Small intestine (tissue), 7 donors: Measurements from ENCODE around the gene EIF2S1. TPM values are rescaled to one million over a fixed set of nuclear protein-coding genes. Genes with fewer than 3 reads are reported as not detected.
"Not testable (repeated sequence)": the region's sequence is repeated elsewhere in the genome, so short reads cannot be mapped to it uniquely, and the experiment has no call there.

Experiments used
- DNase-seq, 2 donors: peaks; one replicate each; pipeline versions ENCODE4 v3.0.0 to v3.0.0-alpha.2; 2013
- FAIRE-seq: peaks from 2 replicates; lab custom pipeline; 2012; peaks lifted over from hg19 to GRCh38; lab: Jason Lieb, UNC
- H3K27ac ChIP-seq, 3 donors: one replicate each; pipeline ENCODE4 v1.5.1; 2013; ENCODE audit warnings: low read length in 2 of 3, mild to moderate bottlenecking in 2 of 3, control low read depth in 1 of 3, inconsistent platforms in 1 of 3, low read depth in 1 of 3, moderate library complexity in 1 of 3
- H3K27me3 ChIP-seq, 3 donors: one replicate each; pipeline ENCODE4 v1.6.1; 2013; ENCODE audit warnings: low read length in 3 of 3, inconsistent platforms in 1 of 3; ENCODE audit not compliant: control insufficient read depth in 3 of 3, insufficient read depth in 3 of 3
- H3K36me3 ChIP-seq, 3 donors: one replicate each; pipeline ENCODE4 v1.6.1; 2013; ENCODE audit warnings: low read length in 3 of 3, inconsistent platforms in 1 of 3, low read depth in 1 of 3, mild to moderate bottlenecking in 1 of 3, moderate library complexity in 1 of 3; ENCODE audit not compliant: control insufficient read depth in 3 of 3, insufficient read depth in 2 of 3
- H3K4me1 ChIP-seq, 3 donors: one replicate each; pipeline ENCODE4 v1.6.1; 2013; ENCODE audit warnings: low read length in 2 of 3, inconsistent platforms in 1 of 3, low read depth in 1 of 3, mild to moderate bottlenecking in 1 of 3, moderate library complexity in 1 of 3; ENCODE audit not compliant: control insufficient read depth in 3 of 3, insufficient read depth in 2 of 3
- H3K4me3 ChIP-seq, 3 donors: one replicate each; pipeline ENCODE4 v1.5.1; 2013; ENCODE audit warnings: low read length in 3 of 3, control low read depth in 1 of 3, inconsistent platforms in 1 of 3, low read depth in 1 of 3, mild to moderate bottlenecking in 1 of 3, moderate library complexity in 1 of 3
- H3K9me3 ChIP-seq, 2 donors: one replicate each; pipeline ENCODE4 v1.6.1; 2013; ENCODE audit warnings: low read depth in 1 of 2, low read length in 1 of 2; ENCODE audit not compliant: control insufficient read depth in 2 of 2, insufficient read depth in 1 of 2
- WGBS, 3 donors: extraction: QIAGEN DNeasy Blood & Tissue Kit; methylation state at CpG; one replicate each; pipeline ENCODE4 v1.1.7; 2013; 5-methylcytosine and 5-hydroxymethylcytosine counted together
- polyA plus RNA-seq, 4 donors: library from polyadenylated mRNA; stranded (reverse) in 3 of 4; unstranded in 1 of 4; fragments of 200-250 nt in 3 of 4; fragments of 120-200 nt in 1 of 4; gene quantifications; one replicate each; pipeline versions ENCODE4 v1.2.1 to v1.2.3, GENCODE V29; 2013
- donor health status: healthy with polysubstance abuse.
- donor health status: control.
- donor health status: control.
- donor health status: Bipolar disorder and iron deficiency.
- donor health status: healthy.

Gene EIF2S1
- polyA plus RNA-seq, 4 donors: 43.6 to 116 (median 69.9) TPM

DNA sequence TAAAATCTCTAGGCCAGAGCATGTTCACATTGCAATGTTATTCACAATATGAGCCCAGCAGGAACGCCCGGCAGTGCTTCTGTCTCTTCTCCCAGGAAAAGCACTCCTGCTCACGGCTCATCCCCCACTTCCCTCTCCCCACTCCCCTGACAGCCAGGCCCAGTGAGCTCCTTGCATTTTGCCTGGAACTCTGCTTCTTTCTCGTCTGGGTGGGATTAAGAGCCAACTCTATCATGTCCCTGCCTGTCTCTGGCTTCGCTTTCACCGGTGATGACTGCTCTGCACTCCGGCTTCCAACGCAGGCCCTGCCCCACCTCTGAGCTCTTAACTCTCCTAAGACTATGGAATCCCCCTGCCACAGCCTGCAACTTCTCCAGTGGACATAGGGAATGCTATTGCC is 49.3 kb downstream of the EIF2S1 start:
- 65 to 70% (median 68%) methylated on average over 8 of the region's 8 CpGs for WGBS, 3 donors
- H3K27me3 ChIP-seq: peaks cover 0 to 7% (median 2%) of the 10 kb centered on the region in 3 donors
- H3K4me3 ChIP-seq: no peak overlapping the region
- peak in 1 of 2 donors; percentile 14 for DNase-seq
- H3K4me1 ChIP-seq: peaks cover 0 to 19% (median 0%) of the 10 kb centered on the region in 3 donors
- H3K36me3 ChIP-seq: peaks cover 0 to 23% (median 0%) of the 10 kb centered on the region in 3 donors
- no peak overlapping the region for H3K27ac ChIP-seq
- H3K9me3 ChIP-seq: no peaks in the 10 kb centered on the region
- no peak for FAIRE-seq

GRCh38 chr14:67410313-67410712 is 50.2 kb downstream of the EIF2S1 start:
- peak overlapping the region; percentile 69 to 94 (median 76) for H3K27ac ChIP-seq
- FAIRE-seq (no peak), DNase-seq (peak; percentile 92 to 95)
- WGBS, 3 donors: 13 to 62% (median 41%) methylated on average over 9 of the region's 9 CpGs
- H3K9me3 ChIP-seq: no peaks in the 10 kb centered on the region
- H3K4me3 ChIP-seq: peak overlapping the region in 1 of 3 donors; percentile 23
- H3K27me3 ChIP-seq: peaks cover 0 to 7% (median 2%) of the 10 kb centered on the region in 3 donors
- peaks cover 0 to 20% (median 0%) of the 10 kb centered on the region in 3 donors for H3K36me3 ChIP-seq
- peaks cover 0 to 19% (median 0%) of the 10 kb centered on the region in 3 donors for H3K4me1 ChIP-seq

DNA sequence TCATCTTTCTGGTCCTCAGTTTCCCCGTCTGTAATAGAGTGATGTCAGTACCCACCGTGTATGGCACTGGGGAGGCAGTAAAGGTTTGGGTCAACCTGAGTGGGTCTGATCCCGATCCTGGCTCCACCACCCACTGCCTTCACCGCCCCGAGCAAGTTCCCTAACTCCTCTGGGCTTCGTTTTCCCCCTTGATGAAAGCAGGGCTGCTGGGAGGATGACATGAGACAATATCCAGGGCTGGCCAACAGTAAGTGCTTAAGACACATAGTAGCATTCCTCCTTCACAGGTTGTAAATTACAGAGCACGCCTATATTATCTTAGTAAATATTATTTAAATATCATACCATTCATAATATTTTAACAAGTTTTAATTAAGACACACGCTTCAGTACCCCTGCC is 51.2 kb downstream of the EIF2S1 start:
- H3K36me3 ChIP-seq: peaks cover 0 to 15% (median 0%) of the 10 kb centered on the region in 3 donors
- peak overlapping the region in 2 of 3 donors; percentile 71 to 74 for H3K4me3 ChIP-seq
- H3K27me3 ChIP-seq: peaks cover 0 to 7% (median 4%) of the 10 kb centered on the region in 3 donors
- WGBS, 3 donors: 10 to 40% (median 29%) methylated on average over 8 of the region's 8 CpGs
- H3K4me1 ChIP-seq: peaks cover 0 to 25% (median 0%) of the 10 kb centered on the region in 3 donors
- H3K27ac ChIP-seq: peak overlapping the region; percentile 76 to 94 (median 86)
- no peaks in the 10 kb centered on the region for H3K9me3 ChIP-seq
- DNase-seq: no peak
- FAIRE-seq: no peak

- Histone ChIP-seq H3K27ac (peak within 1 kb of the TSS; percentile 76 to 94 (median 86)), H3K4me1 (peaks cover 0 to 28% (median 0%) of the 10 kb centered on the region in 3 donors), H3K4me3 (peak within 1 kb of the TSS; percentile 32 to 74 (median 71)), H3K27me3 (peaks cover 0 to 7% (median 4%) of the 10 kb centered on the region in 3 donors), H3K9me3 (no peaks in the 10 kb centered on the region), H3K36me3 (peaks cover 0 to 10% (median 0%) of the 10 kb centered on the region in 3 donors)
- 3 to 4% (median 4%) methylated on average over 55 to 63 of the region's 63 CpGs for WGBS, 3 donors
- DNase-seq: peak; percentile 94 to 95
- FAIRE-seq: no peak
Observed at GRCh38 chr14:67411820-67412421, 51.8 kb downstream of the EIF2S1 start, which contains the start of gene PLEK2. PLEK2 (minus strand) TSS chr14:67412165; CDS start chr14:67412059, 106 bp downstream.

GRCh38 chr14:67413806-67414769 is 54.0 kb downstream of the EIF2S1 start:
- H3K4me3 ChIP-seq: no peak overlapping the region
- peaks cover 0 to 5% (median 0%) of the 10 kb centered on the region in 3 donors for H3K36me3 ChIP-seq
- H3K27me3 ChIP-seq: peaks cover 0 to 7% (median 4%) of the 10 kb centered on the region in 3 donors
- FAIRE-seq (no peak), DNase-seq (peak in 1 of 2 donors; percentile 11)
- H3K27ac ChIP-seq: peak overlapping the region in 1 of 3 donors; percentile 45
- no peaks in the 10 kb centered on the region for H3K9me3 ChIP-seq
- H3K4me1 ChIP-seq: peaks cover 0 to 29% (median 0%) of the 10 kb centered on the region in 3 donors
- 57 to 60% (median 60%) methylated on average over 3 of the region's 3 CpGs for WGBS, 3 donors

- FAIRE-seq, DNase-seq, H3K36me3 ChIP-seq: not testable (repeated sequence)
Observed at GRCh38 chr14:67415610-67416009, 55.5 kb downstream of the EIF2S1 start.

GRCh38 chr14:67416085-67416484 is 56.0 kb downstream of the EIF2S1 start:
- Histone ChIP-seq H3K27me3 (peaks cover 0 to 6% (median 4%) of the 10 kb centered on the region in 3 donors), H3K9me3 (no peaks in the 10 kb centered on the region), H3K4me1 (peaks cover 0 to 21% (median 0%) of the 10 kb centered on the region in 3 donors), H3K27ac (no peak overlapping the region), H3K36me3 (no peaks in the 10 kb centered on the region), H3K4me3 (no peak overlapping the region)
- DNase-seq (peak in 1 of 2 donors; percentile 49), FAIRE-seq (no peak)
- 63 to 73% (median 70%) methylated on average over 8 of the region's 8 CpGs for WGBS, 3 donors

More at GRCh38 chr14:67415610-67416009, 55.5 kb downstream of the EIF2S1 start:
- not testable (repeated sequence) for H3K27me3 ChIP-seq, H3K9me3 ChIP-seq, H3K4me3 ChIP-seq, H3K27ac ChIP-seq
- H3K4me1 ChIP-seq: peaks cover 0 to 25% (median 0%) of the 10 kb centered on the region in 3 donors
- 93 to 97% (median 95%) methylated on average over 5 of the region's 5 CpGs for WGBS, 3 donors

DNA sequence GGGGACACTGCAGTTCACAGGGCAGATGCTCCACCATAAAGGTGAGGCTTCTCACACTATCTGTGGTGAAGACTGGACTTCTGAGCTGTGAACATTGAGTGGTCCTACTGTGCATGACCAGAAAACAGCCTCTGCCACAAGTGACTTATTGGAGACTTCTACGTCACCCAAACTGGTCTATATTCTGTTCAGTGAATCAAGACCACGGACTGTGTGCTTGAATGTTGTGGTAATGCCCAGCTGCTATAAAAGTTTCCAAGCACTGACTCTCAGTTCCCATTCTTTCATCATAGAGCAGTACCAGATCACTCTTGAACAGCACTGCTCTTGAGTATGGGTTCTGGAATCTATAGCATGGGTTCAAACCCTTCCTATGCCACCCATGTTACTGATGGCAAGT is 56.7 kb downstream of the EIF2S1 start:
- Histone ChIP-seq H3K27ac (no peak overlapping the region), H3K9me3 (no peaks in the 10 kb centered on the region), H3K4me3 (no peak overlapping the region), H3K27me3 (peaks cover 0 to 3% (median 2%) of the 10 kb centered on the region in 3 donors), H3K4me1 (peaks cover 0 to 18% (median 0%) of the 10 kb centered on the region in 3 donors), H3K36me3 (no peaks in the 10 kb centered on the region)
- DNase-seq (no peak), FAIRE-seq (no peak)
- WGBS, 3 donors: 89 to 95% (median 92%) methylated on average over 2 of the region's 2 CpGs
